Heart left ventricle (tissue), 16 donors: Measurements from ENCODE around the gene PSMB2. TPM values are rescaled to one million over a fixed set of nuclear protein-coding genes. Genes with fewer than 3 reads are reported as not detected.

Experiments
- ATAC-seq, 4 donors: fragments of 200-7000 bp; cut with Tn5 transposase; one replicate each; pipeline ENCODE4 v1.9.1; 2020 to 2022; ENCODE audit warnings: moderate library complexity in 4 of 4, mild to moderate bottlenecking in 3 of 4, moderate number of reproducible peaks in 1 of 4
- DNase-seq, 5 donors: peaks; one replicate each; pipeline ENCODE4 v3.0.0-alpha.2; 2020
- H3K27ac ChIP-seq, 12 donors: fragments of 200-600 bp; sonication (generic) in 4 of 12; one replicate each; pipeline versions ENCODE4 v1.5.0 to v1.8.0; 2016 to 2022; ENCODE audit warnings: mild to moderate bottlenecking in 2 of 12
- H3K27me3 ChIP-seq, 9 donors: fragments of 200-600 bp; sonication (generic) in 2 of 9; one replicate each; pipeline versions ENCODE4 v1.5.1 to v1.8.0; 2016 to 2022; ENCODE audit warnings: mild to moderate bottlenecking in 3 of 9
- H3K36me3 ChIP-seq, 9 donors: fragments of 200-600 bp; sonication (generic) in 2 of 9; one replicate each; pipeline versions ENCODE4 v1.5.0 to v1.8.0; 2018 to 2022; ENCODE audit warnings: mild to moderate bottlenecking in 2 of 9
- H3K4me1 ChIP-seq, 12 donors: fragments of 200-600 bp; sonication (generic) in 4 of 12; one replicate each; pipeline versions ENCODE4 v1.5.0 to v1.8.0; 2016 to 2022; ENCODE audit warnings: mild to moderate bottlenecking in 3 of 12
- H3K4me3 ChIP-seq, 12 donors: fragments of 200-600 bp; sonication (generic) in 4 of 12; one replicate each; pipeline versions ENCODE4 v1.5.0 to v1.8.0; 2017 to 2022; ENCODE audit warnings: mild to moderate bottlenecking in 9 of 12, moderate library complexity in 4 of 12
- H3K9me3 ChIP-seq, 12 donors: fragments of 200-600 bp; sonication (generic) in 4 of 12; one replicate each; pipeline versions ENCODE4 v1.5.0 to v1.8.0; 2016 to 2022; ENCODE audit warnings: mild to moderate bottlenecking in 1 of 12
- CTCF ChIP-seq, 12 donors: fragments of 200-600 bp; sonication (generic) in 4 of 12; IDR thresholded peaks; one replicate each; pipeline versions ENCODE4 v1.5.0 to v1.8.0; 2018 to 2022; ENCODE audit warnings: antibody characterized with exemption in 12 of 12, mild to moderate bottlenecking in 5 of 12
- POLR2A ChIP-seq, 2 donors: fragments of 450-650 bp; IDR thresholded peaks; one replicate each; pipeline ENCODE4 v1.6.1; 2017; ENCODE audit warnings: antibody characterized with exemption in 2 of 2, mild to moderate bottlenecking in 2 of 2, moderate library complexity in 2 of 2
- WGBS, 4 donors: extraction: QIAGEN DNeasy Blood & Tissue Kit in 2 of 4; methylation state at CpG; one replicate each; pipeline versions ENCODE4 v1.1.5 to v1.1.7; 2013 to 2018; 5-methylcytosine and 5-hydroxymethylcytosine counted together
- intact Hi-C, 10 donors: fragments of 100-400 bp; cut with DNase I; formaldehyde crosslinking; loops; one replicate each; pipeline versions ENCODE4 v1.11.1 to v1.14.2; 2022
- polyA plus RNA-seq, 2 donors: library from polyadenylated mRNA; stranded (reverse); fragments of 200-250 nt; gene quantifications; one replicate each; pipeline ENCODE4 v1.2.3, GENCODE V29; 2013
- total RNA-seq, 9 donors: library from RNA; depleted of rRNA in 2 of 9; stranded (reverse); fragments of >200 nt in 2 of 9; fragmentation: NEBNext Ultra II Directional in 3 of 9; extraction: Animal tissue kit (Norgen Biotek cat#: 25700) in 3 of 9; gene quantifications; one replicate each; pipeline versions ENCODE4 v1.1.0 to v1.2.4, GENCODE V29; 2016 to 2023
- donor health status: ischemic (EF 13 %, LVEDD 7.1; RV severe dilation, severe dysfunction).
- donor health status: healthy with polysubstance abuse.
- donor health status: DM: no; HTN: yes; CAD: no.
- donor health status: DM: no; HTN: no; CAD: no.
- donor health status: ischemic (EF 25% LVEDD 6.9; RV normal size, moderate dysfunction).
- donor health status: ischemic (EF 25% LVEDD 5.7; RV mildly dilated, moderate dysfunction).
- donor health status: healthy.
- donor health status: DM: yes; HTN: yes; CAD: no.
- donor health status: ischemic (EF 35%, LVEDD 5.7; RV mildly dilated, moderate dysfunction).
- donor health status: nonischemic (EF 11% LVEDD 7.7; RV severe dilation, severe dysfunction).
- donor health status: DM: yes; HTN: yes; CAD: no.
- donor health status: PGD.
- donor health status: ischemic (EF 29% LVEDD 5.4; RV normal size, mild dysfunction).
- donor health status: nonischemic (EF 23%, LVEDD 6.1; RV moderate dilation, normal function).

Gene PSMB2
- total and polyA plus RNA-seq, 11 donors = 36.3 to 60.0 (median 41.7) TPM

GRCh38 chr1:35565742-35566133 is 75.6 kb downstream of the PSMB2 start:
- Histone ChIP-seq H3K4me1 (peaks cover 0 to 19% (median 7%) of the 10 kb centered on the region in 12 donors), H3K27me3 (peaks cover 0 to 14% (median 1%) of the 10 kb centered on the region in 9 donors), H3K36me3 (peaks cover 0 to 45% (median 33%) of the 10 kb centered on the region in 9 donors), H3K4me3 (no peak overlapping the region), H3K27ac (no peak overlapping the region), H3K9me3 (no peaks in the 10 kb centered on the region)
- 87 to 93% (median 91%) methylated on average over 6 to 11 of the region's 11 CpGs for WGBS, 4 donors
- intact Hi-C loops = loop anchor here in 8 of 10 donors (2.0 to 10.0 kb wide), 7 partner anchors 113 to 371 kb away; partner anchors contain the start of gene SFPQ (in 1 of the 8)
- no peak for TF ChIP-seq POLR2A (IDR thresholded peaks at IDR 0.05)
- no peak for TF ChIP-seq CTCF (IDR thresholded peaks at IDR 0.05)
- no peak for ATAC-seq
- DNase-seq = no peak

- no peak for ATAC-seq
- Histone ChIP-seq H3K9me3 (no peaks in the 10 kb centered on the region), H3K4me1 (peaks cover 0 to 25% (median 11%) of the 10 kb centered on the region in 12 donors), H3K36me3 (peaks cover 0 to 45% (median 33%) of the 10 kb centered on the region in 9 donors), H3K4me3 (no peak overlapping the region), H3K27me3 (peaks cover 0 to 8% (median 0%) of the 10 kb centered on the region in 9 donors), H3K27ac (no peak overlapping the region)
- 85 to 91% (median 88%) methylated on average over 17 to 28 of the region's 28 CpGs for WGBS, 4 donors
- TF ChIP-seq POLR2A (IDR thresholded peaks at IDR 0.05) (no peak), CTCF (IDR thresholded peaks at IDR 0.05) (peak in 2 of 12 donors; percentile 0)
- DNase-seq = no peak
- intact Hi-C loops = loop anchor here in 9 of 10 donors (1.0 to 10.0 kb wide), 9 partner anchors 112 to 370 kb away; partner anchors contain the start of gene SFPQ (in 1 of the 9)
These were observed 76.2 kb downstream of the PSMB2 start for GRCh38 chr1:35564884-35565741.

- intact Hi-C loops = loop anchor here in 8 of 10 donors (1.0 to 10.0 kb wide), 7 partner anchors 111 to 369 kb away; partner anchors contain the start of gene SFPQ (in 1 of the 8)
- Histone ChIP-seq H3K27me3 (peaks cover 0 to 1% (median 0%) of the 10 kb centered on the region in 9 donors), H3K27ac (no peak overlapping the region), H3K36me3 (peaks cover 0 to 45% (median 33%) of the 10 kb centered on the region in 9 donors), H3K4me1 (peaks cover 0 to 28% (median 11%) of the 10 kb centered on the region in 12 donors), H3K4me3 (no peak overlapping the region), H3K9me3 (no peaks in the 10 kb centered on the region)
- ATAC-seq = peak in 3 of 4 donors; percentile 29 to 49 (median 43)
- TF ChIP-seq POLR2A (IDR thresholded peaks at IDR 0.05) (no peak), CTCF (IDR thresholded peaks at IDR 0.05) (peak; percentile 59 to 85 (median 78))
- DNase-seq = peak; percentile 72 to 87 (median 78)
- 76 to 79% (median 77%) methylated on average over 9 of the region's 9 CpGs for WGBS, 4 donors
These were observed 77.1 kb downstream of the PSMB2 start for GRCh38 chr1:35564037-35564883.
